Measurements from ENCODE around the gene ALDH1B1. TPM values are rescaled to one million over a fixed set of nuclear protein-coding genes. Genes with fewer than 3 reads are reported as not detected.

ALDH1B1 gene
- total RNA-seq, 2 experiments from 2014 or later = 0.19 to 0.20 TPM

DNA sequence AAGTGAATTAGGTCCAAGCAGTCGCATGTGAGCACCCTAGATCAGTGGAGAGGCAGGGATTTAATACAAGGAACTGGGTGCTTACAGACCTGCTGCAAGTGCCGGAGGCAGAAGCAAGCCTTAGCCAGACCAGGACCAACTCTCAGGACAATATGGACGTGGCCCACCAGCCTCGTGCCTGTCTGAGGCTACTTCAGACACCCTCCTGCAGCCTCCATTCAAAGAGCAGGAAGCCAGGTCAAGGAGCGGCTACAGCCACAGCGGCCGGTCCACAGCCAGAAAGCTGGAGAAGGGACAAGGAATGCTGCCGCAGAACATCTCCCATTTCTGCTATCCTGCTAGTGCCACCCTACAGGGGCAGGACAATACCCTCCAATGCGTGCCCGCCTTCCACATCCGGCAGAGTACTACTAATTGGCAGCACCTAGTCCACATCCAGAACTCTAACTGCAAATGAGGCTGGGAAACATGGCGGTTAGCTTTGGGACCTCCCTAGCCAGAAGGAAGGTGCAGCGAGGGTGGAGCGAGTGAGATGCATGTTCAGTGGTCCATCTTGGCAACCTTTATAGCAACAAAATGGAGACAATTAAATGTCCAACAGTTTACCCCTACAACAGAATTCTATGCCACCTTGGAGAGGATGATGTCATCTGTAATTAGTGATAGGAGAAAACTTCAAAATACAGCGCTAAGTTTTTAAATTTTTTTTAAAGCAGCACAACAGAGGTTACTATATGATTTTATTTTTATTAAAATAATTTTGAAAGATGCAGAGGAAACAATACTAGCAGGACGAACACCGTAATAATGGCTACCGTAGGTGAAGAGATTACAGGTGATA is 1.0 kb upstream of the ALDH1B1 start:
- TF ChIP-seq, protein P1, sequence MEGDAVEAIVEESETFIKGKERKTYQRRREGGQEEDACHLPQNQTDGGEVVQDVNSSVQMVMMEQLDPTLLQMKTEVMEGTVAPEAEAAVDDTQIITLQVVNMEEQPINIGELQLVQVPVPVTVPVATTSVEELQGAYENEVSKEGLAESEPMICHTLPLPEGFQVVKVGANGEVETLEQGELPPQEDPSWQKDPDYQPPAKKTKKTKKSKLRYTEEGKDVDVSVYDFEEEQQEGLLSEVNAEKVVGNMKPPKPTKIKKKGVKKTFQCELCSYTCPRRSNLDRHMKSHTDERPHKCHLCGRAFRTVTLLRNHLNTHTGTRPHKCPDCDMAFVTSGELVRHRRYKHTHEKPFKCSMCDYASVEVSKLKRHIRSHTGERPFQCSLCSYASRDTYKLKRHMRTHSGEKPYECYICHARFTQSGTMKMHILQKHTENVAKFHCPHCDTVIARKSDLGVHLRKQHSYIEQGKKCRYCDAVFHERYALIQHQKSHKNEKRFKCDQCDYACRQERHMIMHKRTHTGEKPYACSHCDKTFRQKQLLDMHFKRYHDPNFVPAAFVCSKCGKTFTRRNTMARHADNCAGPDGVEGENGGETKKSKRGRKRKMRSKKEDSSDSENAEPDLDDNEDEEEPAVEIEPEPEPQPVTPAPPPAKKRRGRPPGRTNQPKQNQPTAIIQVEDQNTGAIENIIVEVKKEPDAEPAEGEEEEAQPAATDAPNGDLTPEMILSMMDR (IDR thresholded peaks at IDR 0.05) = no peak
- ChIA-PET CTCF (no interaction called here), POLR2A (no interaction called here)
- H3K4me3 ChIP-seq (ENCODE audit: low read length) = no peak overlapping the region
- ATAC-seq (ENCODE audit: poor library complexity) (no peak), DNase-seq (no peak)
- peaks cover 15% of the 10 kb centered on the region for H3K4me1 Mint-ChIP-seq (ENCODE audit: low read depth)
- H3K27ac ChIP-seq (ENCODE audit: low read depth in 1 of 2, low read length in 2 of 2) = no peak overlapping the region
- peak overlapping the region; percentile 43 for H3K27ac Mint-ChIP-seq
- H3K4me3 Mint-ChIP-seq = peak overlapping the region; percentile 97
- H3K9me3 Mint-ChIP-seq = no peaks in the 10 kb centered on the region
- H3K36me3 ChIP-seq (ENCODE audit: insufficient read depth, low read length) = peaks cover 8% of the 10 kb centered on the region
- peaks cover 18% of the 10 kb centered on the region for H3K36me3 Mint-ChIP-seq (ENCODE audit: low read depth)
- peaks cover 0 to 12% of the 10 kb centered on the region in 2 experiments for H3K9me3 ChIP-seq (ENCODE audit: control insufficient read depth in 1 of 2, insufficient read depth in 1 of 2, low read length in 2 of 2)
- intact Hi-C loops (cut with DNase I, micrococcal nuclease) = no loop called here
- H3K27me3 ChIP-seq (ENCODE audit: control insufficient read depth in 1 of 2, insufficient read depth in 2 of 2, low read length in 2 of 2) = no peaks in the 10 kb centered on the region
- peaks cover 16% of the 10 kb centered on the region for H3K4me1 ChIP-seq (ENCODE audit: insufficient read depth, low read length)
- peaks cover 5% of the 10 kb centered on the region for H3K27me3 Mint-ChIP-seq

DNA sequence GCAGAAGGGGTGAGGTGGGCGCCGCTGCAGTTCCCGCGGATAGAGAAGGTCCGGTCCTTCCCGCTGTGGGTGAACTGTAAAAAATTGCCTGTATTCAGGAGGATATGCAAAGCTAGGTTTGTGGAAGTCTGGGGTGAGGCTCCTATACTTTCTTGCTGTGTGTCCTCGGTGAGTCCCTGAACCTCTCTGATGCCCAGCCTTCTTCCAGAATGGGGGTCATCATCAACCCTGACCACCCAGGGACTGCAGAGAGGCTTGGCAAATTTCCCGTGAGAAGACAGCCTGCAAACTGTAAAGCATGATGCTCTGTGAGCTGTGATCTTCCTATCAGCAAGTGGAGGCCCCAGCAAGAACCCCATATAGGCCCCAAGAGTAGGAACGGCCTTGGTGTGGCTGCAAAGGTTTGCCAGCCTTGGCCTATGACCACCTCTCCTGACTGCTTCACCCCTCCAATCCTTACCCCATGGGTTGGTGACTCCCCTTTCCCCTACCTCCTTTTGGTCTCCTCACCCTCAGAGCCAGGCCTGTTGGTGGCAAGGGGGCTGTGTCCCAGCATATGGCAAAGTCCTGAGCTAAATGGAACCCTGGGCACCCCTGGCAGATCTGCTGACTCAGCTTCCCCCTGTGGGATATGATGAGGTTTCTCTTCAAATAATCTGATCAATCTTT is 760 bp downstream of the ALDH1B1 start:
- peak overlapping the region; percentile 73 for H3K27ac Mint-ChIP-seq
- ChIA-PET CTCF (no interaction called here), POLR2A (interaction anchor here (0.6 kb wide), 1 partner anchor 11 kb away, joined by 3 read pairs; no protein-coding TSS in a partner anchor)
- no peaks in the 10 kb centered on the region for H3K27me3 ChIP-seq (ENCODE audit: control insufficient read depth in 1 of 2, insufficient read depth in 2 of 2, low read length in 2 of 2)
- no peaks in the 10 kb centered on the region for H3K27me3 Mint-ChIP-seq
- H3K36me3 ChIP-seq (ENCODE audit: insufficient read depth, low read length) = peaks cover 15% of the 10 kb centered on the region
- intact Hi-C loops (cut with DNase I, micrococcal nuclease) = no loop called here
- DNase-seq (no peak), ATAC-seq (ENCODE audit: poor library complexity) (no peak)
- H3K9me3 Mint-ChIP-seq = no peaks in the 10 kb centered on the region
- H3K4me3 Mint-ChIP-seq = peak overlapping the region; percentile 97
- H3K4me1 ChIP-seq (ENCODE audit: insufficient read depth, low read length) = peaks cover 16% of the 10 kb centered on the region
- H3K4me1 Mint-ChIP-seq (ENCODE audit: low read depth) = peaks cover 15% of the 10 kb centered on the region
- H3K9me3 ChIP-seq (ENCODE audit: control insufficient read depth in 1 of 2, insufficient read depth in 1 of 2, low read length in 2 of 2) = peaks cover 0 to 17% of the 10 kb centered on the region in 2 experiments
- TF ChIP-seq, protein P1 (IDR thresholded peaks at IDR 0.05) = no peak
- H3K36me3 Mint-ChIP-seq (ENCODE audit: low read depth) = peaks cover 33% of the 10 kb centered on the region
- H3K4me3 ChIP-seq (ENCODE audit: low read length) = peak overlapping the region; percentile 85
- no peak overlapping the region for H3K27ac ChIP-seq (ENCODE audit: low read depth in 1 of 2, low read length in 2 of 2)

DNA sequence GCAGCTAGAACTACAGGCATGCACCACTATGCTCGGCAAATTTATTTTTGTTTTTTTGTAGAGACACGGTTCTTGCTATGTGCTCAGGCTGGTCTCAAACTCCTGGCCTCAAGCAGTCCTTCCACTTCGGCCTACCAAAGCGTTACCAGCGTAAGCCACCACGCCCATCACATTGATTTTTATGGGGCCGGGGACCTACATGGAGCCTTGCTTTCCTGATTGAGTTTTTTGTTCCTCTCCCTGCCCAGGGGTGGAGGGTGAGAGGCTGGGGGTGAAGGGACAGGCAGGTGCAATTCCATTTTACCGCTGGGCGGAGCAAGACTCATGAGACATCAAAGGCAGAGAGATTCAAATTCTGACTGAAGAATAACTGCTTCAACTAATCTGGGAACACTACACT is 1.9 kb downstream of the ALDH1B1 start:
- Histone ChIP-seq H3K27me3 (ENCODE audit: control insufficient read depth in 1 of 2, insufficient read depth in 2 of 2, low read length in 2 of 2) (no peaks in the 10 kb centered on the region), H3K4me1 (ENCODE audit: insufficient read depth, low read length) (peaks cover 16% of the 10 kb centered on the region), H3K9me3 (ENCODE audit: control insufficient read depth in 1 of 2, insufficient read depth in 1 of 2, low read length in 2 of 2) (peaks cover 0 to 17% of the 10 kb centered on the region in 2 experiments), H3K27ac (ENCODE audit: low read depth in 1 of 2, low read length in 2 of 2) (no peak overlapping the region), H3K4me3 (ENCODE audit: low read length) (no peak overlapping the region), H3K36me3 (ENCODE audit: insufficient read depth, low read length) (peaks cover 15% of the 10 kb centered on the region)
- peaks cover 15% of the 10 kb centered on the region for H3K4me1 Mint-ChIP-seq (ENCODE audit: low read depth)
- H3K9me3 Mint-ChIP-seq = no peaks in the 10 kb centered on the region
- peaks cover 38% of the 10 kb centered on the region for H3K36me3 Mint-ChIP-seq (ENCODE audit: low read depth)
- no peaks in the 10 kb centered on the region for H3K27me3 Mint-ChIP-seq
- ChIA-PET POLR2A (no interaction called here), CTCF (no interaction called here)
- H3K4me3 Mint-ChIP-seq = no peak overlapping the region
- H3K27ac Mint-ChIP-seq = no peak overlapping the region
- TF ChIP-seq, protein P1 (IDR thresholded peaks at IDR 0.05) = no peak
- intact Hi-C loops (cut with DNase I, micrococcal nuclease) = no loop called here
- DNase-seq (no peak), ATAC-seq (ENCODE audit: poor library complexity) (no peak)

Measured in CD4-positive, alpha-beta T cell (primary cell).